Stimulated activated CD4-positive, alpha-beta T cell treated with anti-CD3 and anti-CD28 coated beads, Interleukin-1b, Interleukin-23, amount 100 ng/mL, for 48 hours (primary cell): ENCODE measurements around the gene ZNF783.
"Not testable (repeated sequence)": the region's sequence is repeated elsewhere in the genome, so short reads cannot be mapped to it uniquely, and the experiment has no call there.

ENCODE experiments used
- DNase-seq: peaks from one replicate; pipeline ENCODE4 v3.0.0-alpha.2; 2020

ZNF783 gene

DNA sequence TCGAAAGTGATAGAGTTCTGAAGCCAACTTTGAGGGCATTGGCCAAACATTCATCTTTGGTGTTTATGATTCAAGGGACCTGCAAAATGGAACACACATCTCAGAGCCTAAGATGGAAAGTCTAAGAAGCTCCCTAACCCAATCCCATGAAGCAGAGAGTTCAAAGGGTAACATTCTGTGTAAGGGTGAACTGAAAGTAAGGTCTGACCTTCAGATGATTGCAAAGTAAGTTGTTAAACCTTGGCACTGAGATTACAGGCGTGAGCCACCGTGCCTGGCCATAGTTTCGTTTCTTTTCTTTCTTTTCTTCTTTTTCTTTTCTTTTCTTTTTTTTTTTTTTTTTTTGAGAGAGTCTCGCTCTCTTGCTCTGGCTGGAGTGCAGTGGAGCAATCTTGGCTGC is 20.3 kb upstream of the ZNF783 start:
- no peak for DNase-seq

DNA sequence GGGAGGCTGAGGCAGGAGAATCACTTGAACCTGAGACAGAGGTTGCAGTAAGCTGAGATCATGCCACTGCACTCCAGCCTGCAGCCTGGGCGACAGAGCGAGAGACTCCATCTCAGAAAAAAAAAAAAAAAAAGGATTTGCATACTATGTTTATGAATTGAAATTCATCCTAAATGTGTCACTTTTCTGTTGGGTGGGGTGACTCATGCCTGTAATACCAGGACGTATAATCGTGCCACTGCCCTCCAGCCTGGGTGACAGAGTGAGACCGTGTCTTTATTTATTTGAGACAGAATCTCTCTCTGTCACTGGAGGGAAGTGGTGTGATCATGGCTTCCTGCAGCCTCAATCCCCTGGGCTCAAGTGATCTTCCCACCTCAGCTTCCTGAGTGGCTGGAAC is 16.8 kb upstream of the ZNF783 start:
- DNase-seq = peak; percentile 79

DNA sequence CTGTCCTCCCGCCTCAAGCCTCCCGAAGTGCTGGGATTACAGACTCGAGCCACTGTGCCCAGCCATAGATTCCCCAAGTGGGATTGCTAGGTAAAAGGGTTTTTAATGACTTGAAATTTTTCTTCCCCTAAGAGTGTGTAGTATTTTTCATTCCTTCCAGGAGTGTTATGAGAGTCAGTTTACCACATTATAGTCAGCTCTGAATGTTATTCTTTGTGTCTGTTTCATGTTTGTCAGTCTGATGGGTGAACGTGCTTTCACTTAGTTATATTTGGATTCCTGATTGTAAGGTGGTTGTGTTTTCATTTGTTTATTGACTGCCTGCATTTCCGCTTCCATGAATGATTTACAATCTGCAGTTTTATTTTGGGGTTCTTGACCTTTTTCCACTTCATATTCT is 16.3 kb upstream of the ZNF783 start:
- DNase-seq = no peak

DNA sequence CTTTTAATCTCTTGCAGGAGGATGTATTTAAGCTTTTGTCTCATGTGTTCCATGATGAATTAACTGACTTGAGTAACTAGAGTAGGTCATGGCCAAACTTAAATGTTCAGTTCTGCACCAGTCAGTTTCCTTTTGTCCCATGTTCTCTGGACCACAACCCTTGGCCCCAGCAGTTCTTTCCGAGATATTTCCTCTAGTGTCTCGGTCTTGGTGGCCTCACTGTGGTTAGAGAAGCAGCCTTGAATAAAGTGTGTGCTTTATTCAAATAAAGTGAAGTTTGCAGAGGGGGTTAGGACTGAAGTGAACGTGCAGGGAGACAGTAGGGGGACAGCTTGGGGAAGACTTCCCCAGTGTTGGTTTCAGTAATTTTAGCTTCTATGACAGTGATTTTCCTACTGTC is 13.2 kb upstream of the ZNF783 start:
- peak; percentile 67 for DNase-seq

DNA sequence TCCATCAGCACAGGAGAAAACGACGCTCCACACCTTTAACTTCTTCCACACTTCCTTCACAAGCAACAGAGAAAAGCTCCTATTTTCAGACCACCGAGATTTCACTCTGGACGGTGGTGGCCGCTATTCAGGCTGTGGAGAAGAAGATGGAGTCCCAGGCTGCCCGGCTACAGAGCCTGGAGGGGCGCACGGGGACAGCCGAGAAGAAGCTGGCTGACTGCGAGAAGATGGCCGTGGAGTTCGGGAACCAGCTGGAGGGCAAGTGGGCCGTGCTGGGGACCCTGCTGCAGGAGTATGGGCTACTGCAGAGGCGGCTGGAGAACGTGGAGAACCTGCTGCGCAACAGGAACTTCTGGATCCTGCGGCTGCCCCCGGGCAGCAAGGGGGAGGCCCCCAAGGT is 11.8 kb upstream of the ZNF783 start:
- not testable (repeated sequence) for DNase-seq

DNA sequence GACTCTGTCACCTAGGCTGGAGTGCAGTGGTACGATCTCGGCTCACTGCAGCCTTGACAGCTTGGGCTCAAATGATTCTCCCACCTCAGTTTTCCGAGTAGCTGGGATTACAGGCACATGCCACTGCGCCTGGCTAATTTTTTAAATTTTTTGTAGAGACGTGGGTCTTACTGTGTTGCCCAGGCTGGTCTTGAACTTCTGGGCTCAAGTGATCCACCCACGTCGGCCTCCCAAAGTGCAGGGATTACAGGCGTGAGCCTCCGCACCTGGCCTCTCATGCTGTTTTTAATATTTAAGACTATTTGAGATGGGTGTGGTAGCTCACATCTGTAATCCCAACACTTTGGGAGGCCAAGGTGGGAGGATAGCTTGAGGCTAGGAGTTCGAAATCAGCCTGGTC is 10.5 kb upstream of the ZNF783 start:
- DNase-seq = not testable (repeated sequence)

DNA sequence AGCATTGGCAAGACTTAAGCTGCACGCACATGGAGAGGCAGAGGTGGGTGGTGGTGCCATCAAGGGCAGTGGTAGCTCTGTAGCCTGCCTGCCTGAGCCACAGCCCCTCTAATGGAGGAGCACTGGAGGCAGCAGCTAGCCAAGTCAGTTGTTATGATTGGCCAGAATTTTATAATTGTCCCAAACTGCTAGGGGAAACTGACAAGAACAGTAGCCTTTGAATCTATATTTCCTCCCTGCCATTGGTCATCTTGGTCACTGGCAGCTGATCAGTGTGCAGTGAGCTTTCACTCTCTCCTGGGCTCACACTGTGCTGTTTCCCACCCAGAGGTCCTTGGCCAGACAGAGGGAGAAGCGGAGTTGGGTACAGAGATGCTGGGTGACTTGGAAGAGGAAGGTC is 9.6 kb upstream of the ZNF783 start:
- DNase-seq = no peak

DNA sequence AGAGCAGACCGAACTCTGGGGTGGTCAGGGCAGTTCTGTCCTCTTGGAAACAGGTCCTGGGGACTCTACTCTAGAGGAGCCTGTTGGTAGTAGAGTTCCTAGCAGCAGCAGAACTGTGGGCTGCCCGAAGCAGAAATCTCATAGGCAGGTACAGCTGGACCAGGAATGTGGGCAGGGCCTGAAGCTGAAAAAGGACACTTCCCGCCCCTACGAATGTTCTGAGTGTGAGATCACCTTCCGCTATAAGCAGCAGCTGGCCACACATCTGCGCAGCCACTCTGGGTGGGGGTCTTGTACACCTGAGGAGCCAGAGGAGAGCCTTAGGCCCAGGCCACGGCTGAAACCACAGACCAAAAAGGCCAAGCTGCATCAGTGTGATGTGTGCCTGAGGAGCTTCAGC is 8.3 kb upstream of the ZNF783 start:
- no peak for DNase-seq

DNA sequence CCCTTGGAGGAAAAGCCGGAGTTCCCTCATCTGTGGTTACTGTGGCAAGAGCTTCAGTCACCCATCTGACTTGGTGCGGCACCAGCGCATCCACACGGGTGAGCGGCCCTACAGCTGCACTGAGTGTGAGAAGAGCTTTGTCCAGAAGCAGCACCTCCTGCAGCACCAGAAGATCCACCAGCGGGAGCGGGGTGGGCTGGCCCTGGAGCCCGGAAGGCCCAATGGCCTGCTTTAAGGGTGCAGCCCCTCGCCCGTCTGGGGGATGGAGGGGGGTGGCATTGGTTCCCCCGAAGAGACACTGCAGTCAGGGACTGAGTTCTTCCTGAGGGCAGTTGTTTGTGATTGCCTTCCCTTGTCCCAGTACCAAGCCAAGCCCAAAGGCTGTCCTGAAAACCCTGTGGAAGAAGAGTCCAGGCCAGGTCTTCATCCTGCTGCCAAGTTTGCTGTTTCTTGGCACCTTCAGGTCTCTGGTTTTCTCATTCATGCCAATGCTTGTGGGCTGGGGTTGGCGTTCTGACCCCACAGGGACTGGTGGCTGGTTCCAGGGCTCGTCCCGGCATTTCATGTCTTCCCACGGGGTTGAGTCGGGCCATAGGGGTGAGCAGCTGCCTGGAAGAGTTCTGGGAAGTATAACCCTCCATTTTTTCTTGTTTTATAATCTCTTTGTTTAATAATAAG is 7.7 kb upstream of the ZNF783 start:
- no peak for DNase-seq

DNA sequence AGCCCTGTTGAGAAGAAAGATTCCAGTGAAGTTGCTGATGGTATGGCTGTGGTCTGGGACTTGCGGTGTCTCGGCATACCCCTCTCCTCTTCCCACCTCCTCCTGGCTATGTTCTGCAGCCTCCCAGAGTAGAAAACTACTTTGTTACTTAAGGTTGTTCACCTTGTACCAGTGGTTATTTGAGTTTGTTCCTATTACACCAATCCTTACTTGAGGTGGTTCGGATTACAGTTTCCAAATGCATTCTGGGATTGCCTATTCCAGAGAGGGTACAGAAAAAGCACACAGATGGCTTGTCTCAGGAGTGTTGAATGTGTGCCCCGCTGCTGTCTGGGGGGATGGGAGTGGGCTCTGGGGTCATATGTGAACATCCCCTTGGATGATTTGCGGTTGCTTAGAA is 6.8 kb upstream of the ZNF783 start:
- no peak for DNase-seq

DNA sequence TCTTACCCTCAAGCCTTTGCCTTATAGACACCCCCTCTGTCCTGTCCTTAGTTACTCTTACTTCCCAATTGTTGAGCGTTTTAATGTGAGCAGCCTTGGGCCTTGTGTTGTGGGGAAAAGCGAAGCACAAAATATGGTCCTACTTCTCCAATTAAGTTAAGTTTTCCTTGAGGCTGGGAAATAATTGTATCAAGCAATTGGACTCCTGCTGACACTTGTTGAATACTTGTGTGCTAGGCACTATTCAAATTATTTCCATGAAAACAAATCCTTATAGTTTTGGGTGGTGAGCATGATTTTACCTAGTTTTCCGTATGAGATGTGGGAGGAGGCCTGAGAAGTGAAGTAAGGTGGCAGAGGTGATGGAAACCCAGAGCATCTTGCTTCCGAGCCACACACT is 5.4 kb upstream of the ZNF783 start:
- DNase-seq = no peak

DNA sequence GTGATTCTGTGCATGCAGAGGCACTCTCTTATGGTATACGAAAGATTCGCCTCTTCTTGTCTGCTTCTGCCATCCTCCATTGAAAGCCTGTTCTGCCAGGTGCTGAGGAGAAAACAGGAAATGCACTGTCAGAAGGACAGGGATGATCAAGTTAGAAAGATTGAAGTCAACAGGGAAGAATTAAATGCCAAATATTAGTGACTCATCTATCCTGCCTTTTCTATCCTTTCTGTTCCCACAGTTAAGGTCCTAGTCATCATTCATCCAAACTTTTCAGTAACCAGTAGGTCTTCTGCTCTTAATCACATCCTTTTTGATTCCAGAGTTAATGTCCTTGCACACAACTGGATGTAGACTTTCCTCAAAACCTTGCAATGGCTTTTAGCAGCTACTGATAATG is 4.8 kb upstream of the ZNF783 start:
- DNase-seq = no peak

DNA sequence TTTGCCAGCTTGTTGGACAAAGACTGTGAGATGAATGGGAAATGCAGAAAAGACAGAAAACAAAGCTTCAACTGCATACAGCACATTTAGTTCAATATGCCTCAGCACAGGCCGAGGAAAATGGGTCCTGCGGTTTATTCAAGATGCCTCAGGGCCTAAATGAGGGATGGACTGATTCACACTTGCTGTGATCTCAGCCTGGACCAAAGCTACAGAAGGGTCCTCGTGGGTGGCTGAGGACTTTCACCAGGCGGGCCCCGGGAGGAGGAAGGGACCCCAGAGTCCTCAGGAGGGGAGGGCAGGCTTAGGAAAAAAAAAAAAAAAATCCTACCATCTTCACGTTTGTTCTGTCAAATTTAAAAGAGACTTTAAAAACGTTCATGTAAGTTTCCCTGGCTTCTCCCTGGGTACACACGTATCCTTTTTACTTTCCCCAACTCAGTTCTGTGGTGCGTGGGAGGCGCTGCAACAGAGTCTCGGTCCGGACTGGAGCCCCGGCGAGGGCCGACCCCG is 624 bp upstream of the ZNF783 start:
- DNase-seq = peak; percentile 59

DNA sequence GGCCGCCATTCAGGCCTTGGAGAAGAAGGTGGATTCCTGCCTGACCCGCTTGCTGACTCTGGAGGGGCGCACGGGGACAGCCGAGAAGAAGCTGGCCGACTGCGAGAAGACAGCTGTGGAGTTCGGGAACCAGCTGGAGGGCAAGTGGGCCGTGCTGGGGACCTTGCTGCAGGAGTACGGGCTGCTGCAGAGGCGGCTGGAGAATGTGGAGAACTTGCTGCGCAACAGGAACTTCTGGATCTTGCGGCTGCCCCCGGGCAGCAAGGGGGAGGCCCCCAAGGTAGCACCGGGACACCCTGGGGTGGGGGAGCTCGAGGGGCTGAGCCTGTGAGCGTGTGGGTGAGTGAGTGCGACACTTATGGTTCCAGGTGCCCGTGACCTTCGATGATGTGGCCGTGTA is 4.5 kb downstream of the ZNF783 start:
- no peak for DNase-seq

DNA sequence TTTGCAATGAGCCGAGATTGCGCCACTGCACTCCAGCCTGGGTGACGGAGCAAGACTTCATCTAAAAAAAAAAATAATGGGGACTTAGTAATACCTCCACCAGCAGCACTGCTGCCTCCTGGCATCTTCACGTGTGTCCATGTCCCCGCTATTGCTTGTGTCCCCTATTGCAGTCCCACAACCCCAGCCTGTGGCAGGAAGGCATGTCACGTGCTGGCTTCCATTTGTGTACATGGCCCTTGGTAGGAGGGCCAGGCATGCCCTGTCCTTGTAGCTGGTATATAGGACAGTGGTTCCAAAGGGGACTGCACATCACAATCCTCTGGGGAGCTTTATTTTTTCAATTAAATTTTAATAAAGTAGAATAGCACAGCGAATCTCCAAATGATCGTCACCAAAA is 5.7 kb downstream of the ZNF783 start:
- DNase-seq = no peak

DNA sequence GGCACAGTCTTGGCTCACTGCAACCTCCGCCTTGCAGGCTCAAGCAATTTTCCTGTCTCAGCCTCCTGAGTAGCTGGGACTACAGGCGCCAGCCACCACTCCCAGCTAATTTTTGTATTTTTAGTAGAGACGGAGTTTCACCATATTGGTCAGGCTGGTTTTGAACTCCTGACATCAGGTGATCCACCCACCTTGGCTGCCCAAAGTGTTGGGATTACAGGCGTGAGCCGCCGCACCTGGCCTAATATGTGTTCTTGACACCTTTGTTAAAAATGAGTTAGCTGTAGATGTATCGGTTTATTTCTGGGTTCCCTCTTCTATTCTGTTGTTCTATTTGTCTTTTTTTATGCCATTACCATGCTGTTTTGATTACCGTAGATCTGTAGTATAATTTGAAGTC is 12.4 kb downstream of the ZNF783 start:
- not testable (repeated sequence) for DNase-seq

DNA sequence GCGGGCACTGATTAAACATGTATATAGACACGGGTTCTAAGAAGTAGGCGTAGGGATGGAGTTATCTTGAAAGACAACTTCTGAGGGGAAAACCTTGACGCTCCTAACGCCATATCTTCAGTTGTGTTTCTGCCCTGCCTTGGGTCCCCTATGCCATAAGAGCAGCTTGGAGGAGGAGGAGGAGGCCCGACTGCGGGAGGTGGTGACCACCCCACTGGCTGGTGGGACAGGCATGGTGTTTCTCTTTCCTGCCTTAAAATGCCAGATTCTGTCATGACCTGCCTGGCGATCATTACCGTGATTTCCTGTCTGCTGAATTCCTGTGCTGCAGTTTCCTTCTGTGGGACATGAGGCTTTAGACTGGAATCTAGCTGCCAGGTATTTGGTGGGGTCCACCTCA is 15.9 kb downstream of the ZNF783 start:
- DNase-seq = no peak

DNA sequence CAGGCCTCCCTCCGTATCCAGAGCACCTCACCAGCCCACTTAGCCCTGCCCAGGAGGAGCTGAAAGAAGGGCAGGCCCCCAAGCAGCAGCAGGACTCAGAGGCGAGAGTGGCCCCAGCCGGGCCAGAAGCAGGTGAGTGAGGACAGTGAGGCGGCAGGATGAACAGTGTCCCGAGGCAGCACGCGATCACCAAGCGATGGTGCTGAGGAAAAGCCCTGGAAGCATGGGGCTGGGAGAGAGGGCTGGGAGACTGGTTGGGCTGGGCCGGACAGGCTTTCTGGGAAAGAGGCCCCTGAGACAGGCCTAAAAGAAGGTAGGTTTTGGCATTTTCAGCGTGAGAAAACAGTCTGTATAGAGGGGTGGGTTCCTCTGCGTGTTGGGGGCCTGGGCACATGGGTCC is 16.4 kb downstream of the ZNF783 start:
- DNase-seq = no peak

DNA sequence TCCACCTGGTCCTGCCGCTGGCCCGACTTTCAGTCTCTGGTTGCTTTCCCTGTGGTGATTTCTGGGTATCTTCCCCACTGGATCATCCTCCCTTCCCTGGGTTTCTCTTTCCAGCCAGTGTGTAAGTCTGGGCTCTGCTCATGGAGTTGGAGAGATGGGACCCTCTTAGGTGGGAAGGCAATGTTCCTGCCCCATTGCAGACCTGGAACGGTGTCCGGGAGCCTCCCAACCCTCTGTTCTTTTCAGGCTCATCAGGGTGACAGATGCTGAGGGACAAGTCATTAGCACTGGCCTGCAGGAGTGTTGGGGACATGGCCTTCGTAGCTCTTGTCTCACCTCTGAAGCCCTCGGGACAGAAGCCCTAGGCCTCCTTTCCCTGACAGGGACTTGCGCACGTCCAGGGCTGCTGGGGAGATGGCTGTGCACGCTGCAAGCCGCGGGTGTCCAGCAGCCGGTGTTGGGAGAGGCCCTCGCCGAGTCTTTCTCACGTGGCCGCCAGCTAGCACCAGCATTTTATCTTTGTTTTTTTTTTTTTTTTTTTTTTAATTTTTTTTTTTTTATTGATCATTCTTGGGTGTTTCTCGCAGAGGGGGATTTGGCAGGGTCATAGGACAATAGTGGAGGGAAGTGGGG is 17.2 kb downstream of the ZNF783 start:
- no peak for DNase-seq

DNA sequence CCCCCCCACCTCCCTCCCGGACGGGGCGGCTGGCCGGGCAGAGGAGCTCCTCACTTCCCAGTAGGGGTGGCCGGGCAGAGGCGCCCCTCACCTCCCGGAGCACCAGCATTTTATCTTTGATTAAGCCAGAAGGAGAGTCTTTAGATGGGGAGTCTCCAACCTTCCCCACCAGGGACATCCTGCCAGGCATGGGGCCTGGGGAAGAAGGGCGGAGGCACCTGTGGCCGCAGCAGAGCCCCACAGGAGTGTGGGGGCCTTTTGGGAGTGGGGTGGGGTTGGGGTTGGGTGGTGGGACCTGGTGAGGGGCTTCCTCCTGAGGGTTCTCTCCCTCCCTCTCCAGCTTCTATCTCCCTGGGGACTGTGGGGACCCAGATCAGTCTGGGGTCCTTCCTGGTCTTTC is 18.2 kb downstream of the ZNF783 start:
- no peak for DNase-seq

DNA sequence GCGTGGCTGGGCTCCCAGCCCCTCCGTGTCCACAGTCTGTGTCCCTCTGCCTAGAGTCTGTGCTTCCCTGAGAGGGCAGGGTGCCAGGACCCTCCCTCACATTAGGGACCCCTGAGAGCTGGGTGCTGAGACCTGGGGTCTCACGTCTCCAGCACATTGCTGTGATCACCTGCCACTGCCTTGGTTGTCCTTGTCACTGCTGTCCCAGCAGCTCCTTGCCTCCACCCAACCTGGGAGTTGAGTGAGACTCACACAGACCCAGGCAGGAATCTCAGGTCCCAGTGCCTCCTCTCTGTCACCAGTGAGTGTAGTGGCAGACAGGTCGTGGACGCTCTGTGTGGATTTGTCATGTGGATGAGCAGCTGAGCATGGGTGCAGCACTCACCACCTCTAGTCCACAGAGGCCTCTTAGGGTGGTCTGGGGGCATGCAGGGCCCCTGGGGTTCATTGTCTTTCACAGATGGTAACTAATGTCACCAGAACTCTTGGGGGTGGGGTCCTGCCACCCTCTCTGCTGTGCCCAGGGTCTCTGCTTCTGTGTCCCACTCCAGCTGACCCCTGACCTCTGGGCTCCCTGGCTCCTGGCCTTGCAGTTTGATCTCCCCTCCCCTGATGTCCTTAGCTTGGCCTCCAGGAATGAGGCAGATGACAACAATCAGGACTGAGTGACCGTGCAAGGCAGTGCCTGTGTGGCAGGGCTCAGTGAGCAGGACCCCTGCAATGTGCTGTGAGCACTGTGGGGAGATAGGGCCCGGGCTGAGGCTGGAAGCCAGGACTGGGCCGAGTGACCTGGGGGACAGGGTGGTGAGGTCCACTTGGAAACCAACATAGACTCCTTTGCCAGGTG is 18.9 kb downstream of the ZNF783 start:
- DNase-seq = no peak

DNA sequence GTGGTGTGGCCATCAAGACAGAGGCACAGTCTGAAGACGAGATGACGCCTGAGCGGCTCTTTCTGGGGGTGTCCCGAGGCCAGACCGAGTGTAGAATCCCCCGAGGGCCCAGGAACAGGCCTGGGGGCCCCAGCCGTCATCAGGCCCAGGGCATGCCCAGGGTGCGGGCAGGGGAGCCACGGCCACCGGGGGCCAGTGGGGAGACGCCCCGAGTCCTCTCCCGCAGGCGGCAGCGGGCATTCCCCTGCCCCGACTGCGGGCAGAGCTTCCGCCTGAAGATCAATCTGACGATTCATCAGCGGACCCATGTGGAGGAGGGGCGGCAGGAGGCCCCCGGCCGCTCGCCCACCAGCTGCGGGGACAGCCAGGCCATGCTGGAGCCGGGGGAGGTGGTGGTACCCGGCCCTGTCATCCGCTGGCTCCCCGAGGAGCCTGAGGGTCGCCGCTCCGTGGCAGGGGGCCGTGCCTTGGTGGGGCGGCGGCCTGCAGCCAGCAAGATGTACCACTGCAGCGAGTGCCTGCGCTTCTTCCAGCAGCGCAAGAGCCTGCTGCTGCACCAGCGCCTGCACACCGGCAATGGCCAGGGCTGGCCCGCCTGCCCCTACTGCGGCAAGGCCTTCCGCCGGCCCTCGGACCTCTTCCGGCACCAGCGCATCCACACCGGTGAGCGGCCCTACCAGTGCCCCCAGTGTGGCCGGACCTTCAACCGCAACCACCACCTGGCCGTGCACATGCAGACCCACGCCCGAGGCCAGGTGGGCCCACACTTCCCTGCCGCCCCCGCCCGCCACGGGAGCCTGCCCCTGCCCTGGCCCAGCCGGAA is 19.7 kb downstream of the ZNF783 start:
- no peak for DNase-seq

DNA sequence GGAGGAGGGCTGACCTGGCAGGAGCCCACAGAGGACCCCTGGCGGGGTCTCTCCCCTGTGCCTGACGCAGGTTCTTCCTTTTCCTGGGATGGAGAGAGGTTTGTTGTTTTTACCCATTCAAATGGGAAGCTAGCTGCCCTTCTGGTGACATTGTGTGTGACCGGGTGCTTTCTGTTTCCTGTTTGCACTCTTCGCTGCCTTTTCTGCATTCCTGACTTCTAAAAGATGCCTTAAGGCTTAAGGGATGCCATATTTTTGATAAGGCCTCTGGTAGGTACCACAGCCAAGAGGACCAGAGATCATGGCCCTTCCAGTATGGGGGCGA is 20.3 kb downstream of the ZNF783 start:
- no peak for DNase-seq
